ENCODE data around the gene BEX4. TPM values are rescaled to one million over a fixed set of nuclear protein-coding genes. Genes with fewer than 3 reads are reported as not detected.

The BEX4 gene
- total and polyA plus RNA-seq, 2 of the 13 experiments (the other 11 are each of a cell fraction or from before 2014, with no cell fraction given) = not detected

DNA sequence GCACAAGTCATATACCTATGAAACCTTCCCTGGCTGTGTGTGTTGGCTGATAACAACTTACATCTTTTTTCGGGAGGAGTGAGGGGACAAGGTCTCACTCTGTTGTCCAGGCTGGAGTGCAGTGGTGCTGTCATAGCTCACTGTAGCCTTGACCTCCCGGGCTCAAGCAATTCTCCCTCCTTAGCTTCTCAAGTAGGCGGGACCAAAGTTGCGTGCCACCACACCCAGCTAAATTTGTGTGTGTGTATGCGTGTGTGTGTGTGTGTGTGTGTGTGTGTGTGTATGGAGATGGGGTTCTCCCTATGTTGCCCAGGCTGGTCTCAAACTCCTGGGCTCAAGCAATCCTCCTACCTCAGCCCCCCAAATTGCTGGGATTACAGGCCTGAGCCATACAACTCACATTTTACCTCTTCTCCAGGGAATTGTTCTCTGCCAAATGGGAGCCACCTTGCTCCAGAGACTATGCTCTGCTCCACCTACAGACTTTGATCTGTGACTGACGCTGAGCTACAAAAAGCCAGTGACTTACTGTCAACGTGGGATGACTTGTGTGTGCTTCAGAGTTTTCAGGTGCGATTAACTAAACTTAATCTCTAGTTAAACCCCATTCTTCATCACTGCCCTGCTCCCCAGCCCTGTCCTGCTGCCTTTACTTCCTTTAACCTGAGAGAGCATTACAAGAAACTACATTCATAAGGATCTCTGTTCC lies 2.0 kb upstream of the BEX4 start:
- Histone ChIP-seq H4K20me1 (ENCODE audit: insufficient read depth, low read length) (no peaks in the 10 kb centered on the region), H3K9ac (ENCODE audit: insufficient read depth, low read depth, low read length) (no peak overlapping the region), H3K4me2 (ENCODE audit: low read depth, low read length) (no peak overlapping the region), H3K9me3 (ENCODE audit: low read length) (no peaks in the 10 kb centered on the region), H3K4me1 (ENCODE audit: insufficient read depth, low read length) (no peaks in the 10 kb centered on the region), H3K36me3 (replicated peaks in 1 of 2; ENCODE audit: control insufficient read depth in 1 of 2, insufficient read depth in 2 of 2, low read length in 2 of 2) (no peaks in the 10 kb centered on the region), H3K4me3 (replicated peaks in 1 of 3; ENCODE audit: insufficient read depth in 1 of 3, low read depth in 2 of 3, low read length in 3 of 3) (no peak overlapping the region), H3K27ac (ENCODE audit: extremely low read length, insufficient read depth, low read length) (no peak overlapping the region), H2AFZ (ENCODE audit: low read length) (no peak overlapping the region), H3K79me2 (ENCODE audit: insufficient read depth, low read length) (no peaks in the 10 kb centered on the region), H3K27me3 (ENCODE audit: control insufficient read depth in 1 of 2, insufficient read depth in 2 of 2, low read length in 2 of 2) (no peaks in the 10 kb centered on the region)
- DNase-seq (ENCODE audit: low spot score) (no peak), FAIRE-seq (no peak), ATAC-seq (peak; percentile 30; the same call in 1 of the 3 replicates)
- 18% methylated on average over 5 of the region's 8 CpGs for WGBS (ENCODE audit: low lambda C conversion rate)
- in situ Hi-C loops (cut with HindIII; ENCODE audit: extremely low pct_ligation_motif_present, low pct_unique_long_range_greater_than_20kb) (loop anchor here (25.0 kb wide), 1 partner anchor 249 kb away; no protein-coding TSS in a partner anchor), intact Hi-C loops (cut with micrococcal nuclease; ENCODE audit: unreplicated experiment) (no loop called here)
- ChIA-PET CTCF (ENCODE audit: low intra/inter-chr PET ratio, low total read pairs) (no interaction called here), POLR2A (no interaction called here)
- TF ChIP-seq ZC3H4 (CRISPR knock-in tag; IDR thresholded peaks at IDR 0.05; ENCODE audit: borderline replicate concordance) (no peak), ZNF441 (CRISPR knock-in tag; IDR thresholded peaks at IDR 0.05; ENCODE audit: borderline replicate concordance) (peak; percentile 49; the same call in 1 of the 2 replicates), SP2 (CRISPR knock-in tag; IDR thresholded peaks at IDR 0.05) (no peak), ISL2 (CRISPR knock-in tag; IDR thresholded peaks at IDR 0.05) (no peak), ZBTB42 (CRISPR knock-in tag; IDR thresholded peaks at IDR 0.05) (no peak)
- TF ChIP-seq, protein P1, sequence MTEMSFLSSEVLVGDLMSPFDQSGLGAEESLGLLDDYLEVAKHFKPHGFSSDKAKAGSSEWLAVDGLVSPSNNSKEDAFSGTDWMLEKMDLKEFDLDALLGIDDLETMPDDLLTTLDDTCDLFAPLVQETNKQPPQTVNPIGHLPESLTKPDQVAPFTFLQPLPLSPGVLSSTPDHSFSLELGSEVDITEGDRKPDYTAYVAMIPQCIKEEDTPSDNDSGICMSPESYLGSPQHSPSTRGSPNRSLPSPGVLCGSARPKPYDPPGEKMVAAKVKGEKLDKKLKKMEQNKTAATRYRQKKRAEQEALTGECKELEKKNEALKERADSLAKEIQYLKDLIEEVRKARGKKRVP (CRISPR knock-in tag; IDR thresholded peaks at IDR 0.05) = no peak
- no TSS peak for BruUV-seq (replicated peaks)

DNA sequence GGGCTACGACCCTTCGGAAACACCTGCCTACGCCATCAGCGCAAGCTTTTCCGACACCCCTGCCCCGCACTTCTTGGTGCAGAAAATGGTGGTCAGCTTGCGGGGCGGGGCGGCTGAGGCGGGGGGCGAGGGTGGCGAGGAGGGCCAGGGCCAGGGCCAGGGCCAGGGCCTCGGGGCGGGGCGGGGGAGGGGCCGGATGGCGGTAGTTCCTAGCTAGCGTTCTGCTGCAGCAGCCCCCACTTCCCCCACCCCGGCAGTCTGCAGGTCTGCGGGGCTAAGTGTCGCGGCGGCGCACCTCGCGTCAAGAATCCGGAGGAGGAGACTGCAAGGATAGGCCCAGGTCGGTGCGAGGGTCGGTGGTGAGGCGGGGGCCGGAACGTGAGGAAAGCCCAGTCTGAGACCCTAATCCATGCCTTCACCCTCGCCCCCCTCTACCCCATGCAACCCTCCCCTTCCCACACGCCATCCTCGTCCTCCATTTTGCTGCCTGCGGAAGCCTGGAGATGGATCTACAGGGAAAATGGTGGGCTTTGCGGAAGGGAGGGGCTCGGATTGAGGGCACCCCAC lies 600 bp downstream of the BEX4 start:
- no peak overlapping the region for H3K27ac ChIP-seq (ENCODE audit: extremely low read length, insufficient read depth, low read length)
- no peak overlapping the region for H3K4me3 ChIP-seq (replicated peaks in 1 of 3; ENCODE audit: insufficient read depth in 1 of 3, low read depth in 2 of 3, low read length in 3 of 3)
- POLR2A ChIA-PET = no interaction called here
- no peak overlapping the region for H2AFZ ChIP-seq (ENCODE audit: low read length)
- no TSS peak for BruUV-seq (replicated peaks)
- H3K79me2 ChIP-seq (ENCODE audit: insufficient read depth, low read length) = no peaks in the 10 kb centered on the region
- FAIRE-seq (no peak), DNase-seq (ENCODE audit: low spot score) (no peak), ATAC-seq (no peak)
- TF ChIP-seq KDM1A (CRISPR knock-in tag; IDR thresholded peaks at IDR 0.05) (no peak), ZSCAN9 (CRISPR knock-in tag; IDR thresholded peaks at IDR 0.05; ENCODE audit: borderline replicate concordance) (no peak), REPIN1 (CRISPR knock-in tag; IDR thresholded peaks at IDR 0.05; ENCODE audit: borderline replicate concordance, low read depth) (no peak), ZNF569 (CRISPR knock-in tag; IDR thresholded peaks at IDR 0.05; ENCODE audit: borderline replicate concordance) (no peak)
- CTCF ChIA-PET (ENCODE audit: low intra/inter-chr PET ratio, low total read pairs) = no interaction called here
- H4K20me1 ChIP-seq (ENCODE audit: insufficient read depth, low read length) = no peaks in the 10 kb centered on the region
- WGBS (ENCODE audit: low lambda C conversion rate) = 91% methylated on average over 31 of the region's 39 CpGs
- no peak overlapping the region for H3K4me2 ChIP-seq (ENCODE audit: low read depth, low read length)
- no peaks in the 10 kb centered on the region for H3K36me3 ChIP-seq (replicated peaks in 1 of 2; ENCODE audit: control insufficient read depth in 1 of 2, insufficient read depth in 2 of 2, low read length in 2 of 2)
- H3K4me1 ChIP-seq (ENCODE audit: insufficient read depth, low read length) = no peaks in the 10 kb centered on the region
- in situ Hi-C loops (cut with HindIII; ENCODE audit: extremely low pct_ligation_motif_present, low pct_unique_long_range_greater_than_20kb) (loop anchor here (25.0 kb wide), 1 partner anchor 247 kb away; no protein-coding TSS in a partner anchor), intact Hi-C loops (cut with micrococcal nuclease; ENCODE audit: unreplicated experiment) (no loop called here)
- no peak overlapping the region for H3K9ac ChIP-seq (ENCODE audit: insufficient read depth, low read depth, low read length)
- H3K9me3 ChIP-seq (ENCODE audit: low read length) = no peaks in the 10 kb centered on the region
- H3K27me3 ChIP-seq (ENCODE audit: control insufficient read depth in 1 of 2, insufficient read depth in 2 of 2, low read length in 2 of 2) = no peaks in the 10 kb centered on the region
